Measurements from ENCODE around the gene ASB7.

DNA sequence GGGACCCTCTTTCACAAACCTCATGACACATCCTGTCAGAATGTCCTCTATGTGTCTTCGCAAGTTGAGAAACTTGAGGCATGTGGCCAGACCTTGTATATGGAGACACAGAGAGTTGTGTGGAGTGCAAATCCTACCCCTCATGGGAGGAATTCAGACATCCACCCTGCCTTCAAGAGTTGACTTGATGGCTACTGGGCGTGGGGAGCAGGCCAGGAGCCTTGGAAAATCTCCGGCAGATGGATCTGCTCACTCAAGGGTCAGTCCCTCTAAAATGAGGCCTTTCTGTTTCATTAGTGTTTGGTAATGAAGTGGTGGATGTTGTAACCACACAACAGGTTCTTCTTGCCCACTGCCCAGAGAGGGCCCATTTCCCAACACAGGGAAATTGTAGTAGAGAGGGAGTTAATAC, 79.0 kb downstream of the ASB7 start:
- no peak for TF ChIP-seq CTCF (IDR thresholded peaks at IDR 0.05)
- no peak for TF ChIP-seq POLR2A (IDR thresholded peaks at IDR 0.05)
- peak in 1 of 2 donors; percentile 54 for TF ChIP-seq EP300 (IDR thresholded peaks at IDR 0.05)
